Posterior cingulate gyrus (tissue), 11 donors: Measurements from ENCODE around the gene PIGB.
"Not testable (repeated sequence)": the region's sequence is repeated elsewhere in the genome, so short reads cannot be mapped to it uniquely, and the experiment has no call there.

Experiments used
- DNase-seq, 10 donors: peaks; one replicate each; pipeline versions ENCODE4 v3.0.0 to v3.0.0-alpha.2; 2020 to 2021; ENCODE audit warnings: mixed read lengths in 3 of 10
- intact Hi-C: fragments of 100-400 bp; cut with DNase I; formaldehyde crosslinking; loops from one replicate; pipeline ENCODE4 v1.15.1; 2023

The PIGB gene

DNA sequence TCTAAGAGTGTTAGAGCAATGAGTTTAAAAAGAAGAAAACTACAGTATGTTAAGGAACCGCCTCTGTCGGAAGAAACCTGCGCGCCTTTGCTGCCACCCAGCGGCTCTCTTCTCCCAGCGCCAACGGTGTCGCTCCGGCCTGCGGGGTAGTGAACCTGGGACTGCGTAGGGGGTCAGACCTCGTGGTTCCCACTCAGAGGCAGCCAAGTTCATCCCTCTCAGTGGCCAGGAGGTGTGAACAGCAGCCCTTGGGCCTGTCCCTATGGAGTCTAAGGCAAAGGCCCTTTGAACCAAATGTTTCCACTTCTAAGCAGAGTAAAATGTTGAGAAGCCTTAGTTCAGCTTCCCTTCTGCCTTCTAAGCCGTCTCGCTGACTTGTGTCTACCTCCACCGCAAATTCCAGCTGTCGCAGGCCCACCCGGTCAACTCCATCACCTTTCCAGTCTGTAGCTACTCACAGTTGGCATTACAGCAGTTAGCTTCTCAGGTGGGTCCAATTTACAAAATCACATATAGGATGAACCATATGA lies 28.4 kb upstream of the PIGB start:
- intact Hi-C loops: loop anchor here (1.0 kb wide), 1 partner anchor 73 kb away; no protein-coding TSS in a partner anchor

DNA sequence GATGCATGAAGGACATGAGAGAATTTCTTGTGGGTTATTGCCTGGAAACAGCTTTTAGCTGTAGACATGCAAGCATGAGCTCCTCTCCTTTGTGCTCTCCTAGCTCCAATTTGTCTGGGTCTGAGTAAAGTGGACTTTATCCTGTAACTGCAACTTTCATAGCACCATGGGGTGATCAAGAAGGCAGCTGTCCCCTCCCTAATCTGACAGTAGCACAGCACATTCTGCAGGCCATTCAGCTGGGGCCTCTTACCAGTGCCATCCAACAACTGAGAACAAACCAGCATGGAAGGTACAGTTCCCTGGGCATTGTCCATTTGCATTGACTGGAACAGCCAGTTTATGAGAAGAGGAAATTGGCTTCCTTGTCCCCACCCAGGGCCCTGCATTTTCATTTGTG lies 21.7 kb upstream of the PIGB start:
- no peak for DNase-seq
- intact Hi-C loops: no loop called here

More for the DNA sequence above, 28.4 kb upstream of the PIGB start:
- DNase-seq: peak; percentile 70 to 97 (median 83)

DNA sequence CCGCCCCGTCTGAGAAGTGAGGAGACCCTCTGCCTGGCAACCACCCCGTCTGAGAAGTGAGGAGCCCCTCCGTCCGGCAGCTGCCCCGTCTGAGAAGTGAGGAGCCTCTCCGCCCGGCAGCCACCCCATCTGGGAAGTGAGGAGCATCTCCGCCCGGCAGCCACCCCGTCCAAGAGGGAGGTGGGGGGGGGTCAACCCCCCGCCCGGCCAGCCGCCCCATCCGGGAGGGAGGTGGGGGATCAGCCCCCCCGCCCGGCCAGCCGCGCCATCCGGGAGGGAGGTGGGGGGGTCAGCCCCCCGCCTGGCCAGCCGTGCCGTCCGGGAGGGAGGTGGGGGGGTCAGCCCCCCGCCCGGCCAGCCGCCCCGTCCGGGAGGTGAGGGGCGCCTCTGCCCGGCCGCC lies 16.2 kb upstream of the PIGB start:
- intact Hi-C loops, DNase-seq: not testable (repeated sequence)

DNA sequence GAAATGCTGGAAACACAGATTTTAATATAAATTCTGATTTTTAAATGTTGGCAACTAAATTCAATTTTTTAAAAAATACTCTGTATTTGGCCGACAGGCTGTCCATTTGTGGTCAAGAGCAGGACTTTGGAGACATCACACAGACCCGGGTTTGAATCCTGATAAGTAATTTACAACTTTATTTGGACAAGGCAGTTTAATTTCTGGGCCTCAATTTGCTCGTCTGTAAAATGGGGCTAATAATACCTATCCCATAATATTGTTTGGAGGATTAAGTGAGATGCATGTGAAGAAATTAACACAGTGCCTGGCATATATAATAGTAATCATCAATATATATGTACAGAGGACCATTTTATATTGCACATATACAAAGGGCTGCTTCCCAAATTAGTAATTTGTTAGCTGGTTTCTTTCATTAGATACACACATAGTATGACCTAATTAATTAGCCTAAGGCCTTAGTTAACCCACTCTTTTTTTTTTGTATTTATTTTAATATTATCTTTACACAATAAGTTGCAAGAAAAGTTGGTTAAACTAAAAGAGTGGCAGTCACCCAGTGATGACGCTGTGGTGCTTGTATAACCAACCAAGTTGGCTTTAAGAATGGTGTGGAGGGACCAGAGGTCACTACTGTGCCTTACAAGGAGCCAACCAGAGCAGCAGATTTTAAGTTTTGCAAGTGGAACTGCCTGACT lies 665 bp downstream of the PIGB start:
- intact Hi-C loops: loop anchor here (5.0 kb wide), 1 partner anchor 88 kb away; the partner anchor contains the start of genes CCPG1 and PIERCE2

DNA sequence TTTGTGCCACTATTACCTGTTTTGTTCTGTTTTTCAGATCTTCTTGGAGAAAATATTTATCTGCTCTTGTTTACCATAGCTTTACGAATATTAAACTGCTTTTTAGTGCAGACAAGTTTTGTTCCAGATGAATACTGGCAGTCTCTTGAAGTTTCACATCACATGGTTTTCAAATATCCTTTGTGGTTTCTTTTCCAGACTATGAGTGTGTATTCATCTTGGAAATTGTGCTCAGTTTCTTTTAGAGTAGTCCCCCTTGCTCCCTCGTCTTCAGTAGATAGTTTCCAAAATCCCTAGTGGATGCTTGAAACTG lies 1.2 kb downstream of the PIGB start:
- DNase-seq: no peak
- intact Hi-C loops: no loop called here

More for the DNA sequence above, 665 bp downstream of the PIGB start:
- DNase-seq: no peak

DNA sequence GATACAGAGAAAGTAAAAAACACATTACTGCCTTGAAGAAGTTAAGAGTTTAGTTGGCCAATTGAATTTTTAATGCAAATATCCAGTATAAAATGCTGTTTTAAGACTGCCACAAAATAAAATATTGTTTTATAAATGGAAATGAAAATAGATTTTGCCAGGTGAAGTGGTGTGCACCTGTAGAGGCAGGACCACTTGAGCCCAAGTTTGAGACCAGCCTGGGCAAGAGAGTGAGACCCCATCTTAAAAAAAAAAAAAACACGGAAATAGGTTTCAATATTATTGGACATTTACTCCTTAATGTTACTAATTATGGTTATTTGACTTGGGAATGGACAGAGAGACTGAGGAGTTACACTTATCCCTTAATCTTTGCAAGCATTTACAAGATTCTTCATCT lies 1.9 kb downstream of the PIGB start:
- DNase-seq: no peak
- intact Hi-C loops: no loop called here

DNA sequence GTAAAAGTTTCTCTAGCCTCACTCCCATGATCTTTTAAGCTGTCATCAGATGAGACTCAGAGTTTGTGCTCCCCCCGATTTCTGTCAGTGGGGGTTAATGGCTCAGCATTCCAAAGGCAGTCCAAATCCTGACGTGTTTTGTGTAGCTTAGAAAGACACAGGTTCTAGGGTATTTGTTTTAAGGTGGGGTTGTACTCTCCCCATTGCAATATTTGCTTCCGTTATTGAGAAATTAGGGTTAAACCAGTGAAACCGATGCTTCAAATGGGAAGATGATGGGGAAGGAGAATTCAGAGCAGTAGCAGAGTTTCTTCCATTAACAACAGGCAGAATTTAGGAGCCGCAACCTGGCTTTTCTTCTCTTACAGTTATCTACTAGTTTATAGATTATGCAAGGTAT lies 3.4 kb downstream of the PIGB start:
- no peak for DNase-seq

GRCh38 chr15:55327387-55327786 lies 8.4 kb downstream of the PIGB start:
- no peak for DNase-seq
- intact Hi-C loops: no loop called here

More for the DNA sequence above, 3.4 kb downstream of the PIGB start:
- intact Hi-C loops: no loop called here

GRCh38 chr15:55334371-55334770 lies 15.3 kb downstream of the PIGB start:
- intact Hi-C loops: no loop called here
- DNase-seq: no peak

DNA sequence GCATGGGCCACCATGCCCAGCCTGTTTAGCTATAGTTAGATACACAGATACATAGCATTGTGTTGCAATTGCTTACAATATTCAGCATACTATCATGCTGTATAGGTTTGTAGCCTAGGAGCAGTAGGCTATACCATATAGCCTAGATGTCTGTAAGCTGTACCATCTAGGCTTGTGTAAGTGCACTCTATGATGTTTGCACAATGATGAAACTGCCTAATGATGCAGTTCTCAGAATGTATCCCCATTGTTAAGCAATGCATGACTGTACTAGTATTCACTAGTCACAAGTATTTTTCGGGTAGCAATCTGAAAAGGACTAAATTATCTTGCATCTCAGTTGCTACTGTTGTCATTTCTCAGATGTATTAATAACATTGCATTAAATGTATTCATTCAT lies 16.0 kb downstream of the PIGB start:
- intact Hi-C loops: no loop called here
- no peak for DNase-seq

DNA sequence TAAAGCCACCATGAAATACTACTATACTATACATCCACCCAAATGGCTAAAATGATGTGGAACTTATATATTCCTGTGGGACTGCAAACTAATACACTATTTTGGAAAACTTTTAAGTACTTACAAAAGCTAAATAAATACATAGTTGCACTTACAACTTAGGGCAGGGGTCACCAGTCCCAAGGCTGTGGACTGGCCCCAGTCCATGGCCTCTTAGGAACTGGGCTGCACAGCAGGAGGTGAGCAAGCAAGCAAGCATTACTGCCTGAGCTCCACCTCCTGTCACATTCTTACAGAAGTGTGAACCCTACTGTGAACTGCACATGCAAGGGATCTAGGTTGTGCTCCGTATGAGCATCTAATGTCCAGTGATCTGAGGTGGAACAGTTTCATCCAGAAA lies 18.1 kb downstream of the PIGB start:
- no peak for DNase-seq
- intact Hi-C loops: no loop called here

- no peak for DNase-seq
- intact Hi-C loops: no loop called here
Measured at GRCh38 chr15:55343168-55343567, 24.1 kb downstream of the PIGB start.

DNA sequence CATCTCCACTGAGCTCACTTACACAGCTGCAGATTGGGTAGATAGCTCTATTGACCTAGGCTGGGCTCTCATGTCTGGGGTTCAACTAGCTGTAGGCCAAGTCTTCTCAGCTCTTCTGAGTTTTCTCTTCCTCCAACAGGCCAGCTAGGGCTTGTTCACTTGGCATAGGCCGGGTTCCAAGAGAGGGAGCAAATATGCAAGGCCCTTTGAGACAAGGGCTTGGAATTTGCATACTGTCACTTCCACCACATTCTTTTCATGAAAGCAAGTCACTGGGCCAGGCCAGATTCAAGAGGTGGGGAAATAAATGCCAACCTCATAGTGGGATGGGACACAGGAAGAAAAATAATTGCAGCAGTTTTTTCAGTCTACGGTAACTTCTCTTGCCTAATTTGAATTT lies 25.2 kb downstream of the PIGB start:
- intact Hi-C loops: no loop called here
- no peak for DNase-seq

GRCh38 chr15:55348281-55348778 lies 29.3 kb downstream of the PIGB start:
- intact Hi-C loops: no loop called here
- DNase-seq: no peak

DNA sequence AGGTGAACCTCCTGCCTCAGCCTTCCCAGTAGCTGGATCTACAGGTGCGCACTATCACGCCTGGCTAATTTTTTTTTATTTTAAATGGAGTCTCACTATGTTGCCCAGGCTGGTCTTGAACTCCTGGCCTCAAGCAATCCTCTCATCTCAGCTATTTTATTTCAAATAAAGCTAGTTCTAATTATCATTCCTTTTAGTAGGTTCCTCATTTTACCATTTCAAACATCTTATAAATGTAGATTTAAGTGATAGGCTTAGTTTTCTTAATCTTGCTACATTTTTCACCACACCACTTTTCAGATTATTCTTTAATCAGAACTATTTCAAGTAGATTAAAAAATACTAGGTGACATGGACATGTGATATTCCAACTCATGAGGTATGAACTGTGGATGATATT lies 30.3 kb downstream of the PIGB start:
- no peak for DNase-seq
- intact Hi-C loops: no loop called here

GRCh38 chr15:55353025-55353424 lies 34.0 kb downstream of the PIGB start:
- intact Hi-C loops: no loop called here
- DNase-seq: no peak

GRCh38 chr15:55356985-55357585 lies 38.1 kb downstream of the PIGB start:
- intact Hi-C loops: no loop called here
- no peak for DNase-seq

DNA sequence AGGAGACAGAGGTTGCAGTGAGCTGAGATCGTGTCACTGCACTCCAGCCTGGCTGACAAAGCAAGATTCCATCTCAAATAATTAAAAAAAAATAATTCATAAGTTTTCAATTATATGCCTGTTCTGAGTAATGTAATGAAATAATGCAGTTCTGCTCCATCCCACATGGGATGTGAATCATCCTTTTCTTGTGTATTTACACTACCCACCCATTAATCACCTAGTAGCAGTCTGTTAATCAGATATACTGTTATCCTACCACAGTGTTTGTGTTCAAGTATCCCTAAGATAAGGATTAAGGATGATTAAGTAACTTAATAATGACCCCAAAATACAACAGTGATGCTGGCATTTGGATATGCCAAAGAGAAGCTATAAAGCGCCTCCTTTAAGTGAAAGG lies 38.8 kb downstream of the PIGB start:
- no peak for DNase-seq
- intact Hi-C loops: no loop called here

GRCh38 chr15:55358471-55358870 lies 39.4 kb downstream of the PIGB start:
- no peak for DNase-seq
- intact Hi-C loops: no loop called here

DNA sequence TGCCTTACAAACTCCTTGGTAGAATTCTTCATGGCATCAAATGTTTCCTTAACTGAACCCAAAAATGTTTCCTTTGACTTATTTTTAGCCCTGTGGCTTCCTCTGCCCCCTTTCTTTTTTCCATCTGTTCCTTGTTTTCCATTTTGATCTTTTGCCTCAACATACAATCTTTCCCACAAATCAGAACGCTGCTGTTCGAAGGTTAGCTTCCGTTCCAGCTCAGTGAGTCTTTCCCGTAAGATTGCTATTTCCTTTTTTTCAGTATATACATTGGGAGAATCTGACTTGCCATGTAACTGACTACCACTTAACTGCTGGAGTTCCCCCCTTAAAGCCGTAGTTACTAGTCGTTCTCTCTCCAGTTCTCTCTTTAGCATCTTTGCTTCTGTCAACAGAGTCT lies 41.2 kb downstream of the PIGB start:
- DNase-seq: no peak
- intact Hi-C loops: no loop called here

GRCh38 chr15:55361048-55361447 lies 42.0 kb downstream of the PIGB start:
- intact Hi-C loops: no loop called here
- DNase-seq: no peak

- intact Hi-C loops: no loop called here
- DNase-seq: no peak
Measured at GRCh38 chr15:55362641-55363040, 43.6 kb downstream of the PIGB start.
